HL-60 (cell line): ENCODE results near the gene SLC6A8.

Experiments used
- DNase-seq, 2 experiments: peaks; one replicate each; pipeline ENCODE4 v3.0.0-alpha.2; 2010 to 2020; ENCODE audit warnings: low read depth in 1 of 2, low spot score in 1 of 2
- H3K27ac ChIP-seq: fragments of 250-450 bp; sonication (Bioruptor Pico); replicated peaks from 2 replicates; pipeline ENCODE4 v1.5.1; 2020; ENCODE audit warnings: mild to moderate bottlenecking, moderate library complexity
- H3K27me3 ChIP-seq: fragments of 250-450 bp; sonication (Bioruptor Pico); 2 replicates; pipeline ENCODE4 v1.5.1; 2021; ENCODE audit warnings: mild to moderate bottlenecking, moderate library complexity; ENCODE audit not compliant: insufficient read depth, poor library complexity, severe bottlenecking
- H3K4me3 ChIP-seq: replicated peaks from 2 replicates; pipeline ENCODE4 v1.5.1; 2011; ENCODE audit warnings: mild to moderate bottlenecking, control low read depth, low read length; ENCODE audit not compliant: insufficient read depth
- GABPA ChIP-seq: IDR thresholded peaks from 2 replicates; pipeline ENCODE4 v1.6.1; 2012; ENCODE audit warnings: low read depth
- POLR2AphosphoS5 ChIP-seq: IDR thresholded peaks from 2 replicates; pipeline ENCODE4 v1.6.1; 2012; ENCODE audit warnings: low read depth
- SPI1 ChIP-seq: IDR thresholded peaks from 2 replicates; pipeline ENCODE4 v1.6.1; 2012; ENCODE audit warnings: low read depth, mild to moderate bottlenecking, borderline replicate concordance
- TF ChIP-seq, protein P1 (sequence below): IDR thresholded peaks from 2 replicates; pipeline ENCODE4 v1.6.1; 2012; ENCODE audit warnings: low read depth; ENCODE audit not compliant: insufficient replicate concordance
- TF ChIP-seq, protein P2 (sequence below): IDR thresholded peaks from one replicate; pipeline ENCODE4 v1.5.1; 2011; ENCODE audit warnings: low read length, control low read depth, inconsistent platforms; ENCODE audit not compliant: insufficient read depth

Gene SLC6A8

GRCh38 chrX:153672531-153673427 is 14.9 kb upstream of the SLC6A8 start:
- no peak overlapping the region for H3K4me3 ChIP-seq
- H3K27me3 ChIP-seq = peaks cover 5% of the 10 kb centered on the region
- TF ChIP-seq GABPA (no peak), POLR2AphosphoS5 (no peak), SPI1 (no peak)
- TF ChIP-seq, protein P1, sequence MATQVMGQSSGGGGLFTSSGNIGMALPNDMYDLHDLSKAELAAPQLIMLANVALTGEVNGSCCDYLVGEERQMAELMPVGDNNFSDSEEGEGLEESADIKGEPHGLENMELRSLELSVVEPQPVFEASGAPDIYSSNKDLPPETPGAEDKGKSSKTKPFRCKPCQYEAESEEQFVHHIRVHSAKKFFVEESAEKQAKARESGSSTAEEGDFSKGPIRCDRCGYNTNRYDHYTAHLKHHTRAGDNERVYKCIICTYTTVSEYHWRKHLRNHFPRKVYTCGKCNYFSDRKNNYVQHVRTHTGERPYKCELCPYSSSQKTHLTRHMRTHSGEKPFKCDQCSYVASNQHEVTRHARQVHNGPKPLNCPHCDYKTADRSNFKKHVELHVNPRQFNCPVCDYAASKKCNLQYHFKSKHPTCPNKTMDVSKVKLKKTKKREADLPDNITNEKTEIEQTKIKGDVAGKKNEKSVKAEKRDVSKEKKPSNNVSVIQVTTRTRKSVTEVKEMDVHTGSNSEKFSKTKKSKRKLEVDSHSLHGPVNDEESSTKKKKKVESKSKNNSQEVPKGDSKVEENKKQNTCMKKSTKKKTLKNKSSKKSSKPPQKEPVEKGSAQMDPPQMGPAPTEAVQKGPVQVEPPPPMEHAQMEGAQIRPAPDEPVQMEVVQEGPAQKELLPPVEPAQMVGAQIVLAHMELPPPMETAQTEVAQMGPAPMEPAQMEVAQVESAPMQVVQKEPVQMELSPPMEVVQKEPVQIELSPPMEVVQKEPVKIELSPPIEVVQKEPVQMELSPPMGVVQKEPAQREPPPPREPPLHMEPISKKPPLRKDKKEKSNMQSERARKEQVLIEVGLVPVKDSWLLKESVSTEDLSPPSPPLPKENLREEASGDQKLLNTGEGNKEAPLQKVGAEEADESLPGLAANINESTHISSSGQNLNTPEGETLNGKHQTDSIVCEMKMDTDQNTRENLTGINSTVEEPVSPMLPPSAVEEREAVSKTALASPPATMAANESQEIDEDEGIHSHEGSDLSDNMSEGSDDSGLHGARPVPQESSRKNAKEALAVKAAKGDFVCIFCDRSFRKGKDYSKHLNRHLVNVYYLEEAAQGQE = no peak
- TF ChIP-seq, protein P2, sequence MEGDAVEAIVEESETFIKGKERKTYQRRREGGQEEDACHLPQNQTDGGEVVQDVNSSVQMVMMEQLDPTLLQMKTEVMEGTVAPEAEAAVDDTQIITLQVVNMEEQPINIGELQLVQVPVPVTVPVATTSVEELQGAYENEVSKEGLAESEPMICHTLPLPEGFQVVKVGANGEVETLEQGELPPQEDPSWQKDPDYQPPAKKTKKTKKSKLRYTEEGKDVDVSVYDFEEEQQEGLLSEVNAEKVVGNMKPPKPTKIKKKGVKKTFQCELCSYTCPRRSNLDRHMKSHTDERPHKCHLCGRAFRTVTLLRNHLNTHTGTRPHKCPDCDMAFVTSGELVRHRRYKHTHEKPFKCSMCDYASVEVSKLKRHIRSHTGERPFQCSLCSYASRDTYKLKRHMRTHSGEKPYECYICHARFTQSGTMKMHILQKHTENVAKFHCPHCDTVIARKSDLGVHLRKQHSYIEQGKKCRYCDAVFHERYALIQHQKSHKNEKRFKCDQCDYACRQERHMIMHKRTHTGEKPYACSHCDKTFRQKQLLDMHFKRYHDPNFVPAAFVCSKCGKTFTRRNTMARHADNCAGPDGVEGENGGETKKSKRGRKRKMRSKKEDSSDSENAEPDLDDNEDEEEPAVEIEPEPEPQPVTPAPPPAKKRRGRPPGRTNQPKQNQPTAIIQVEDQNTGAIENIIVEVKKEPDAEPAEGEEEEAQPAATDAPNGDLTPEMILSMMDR = no peak
- no peak for DNase-seq
- H3K27ac ChIP-seq = no peak overlapping the region

GRCh38 chrX:153673428-153674218 is 14.1 kb upstream of the SLC6A8 start, which contains the start of gene PNCK:
TSS of gene PNCK (minus strand) at chrX:153673813. CDS start at chrX:153673076, 737 bp downstream.
- peaks cover 5% of the 10 kb centered on the region for H3K27me3 ChIP-seq
- no peak within 1 kb of the TSS for H3K4me3 ChIP-seq
- no peak for DNase-seq
- H3K27ac ChIP-seq = no peak within 1 kb of the TSS
- no peak for TF ChIP-seq GABPA
- TF ChIP-seq SPI1 = no peak
- TF ChIP-seq, protein P1 = no peak
- TF ChIP-seq, protein P2 = no peak
- no peak for TF ChIP-seq POLR2AphosphoS5

DNA sequence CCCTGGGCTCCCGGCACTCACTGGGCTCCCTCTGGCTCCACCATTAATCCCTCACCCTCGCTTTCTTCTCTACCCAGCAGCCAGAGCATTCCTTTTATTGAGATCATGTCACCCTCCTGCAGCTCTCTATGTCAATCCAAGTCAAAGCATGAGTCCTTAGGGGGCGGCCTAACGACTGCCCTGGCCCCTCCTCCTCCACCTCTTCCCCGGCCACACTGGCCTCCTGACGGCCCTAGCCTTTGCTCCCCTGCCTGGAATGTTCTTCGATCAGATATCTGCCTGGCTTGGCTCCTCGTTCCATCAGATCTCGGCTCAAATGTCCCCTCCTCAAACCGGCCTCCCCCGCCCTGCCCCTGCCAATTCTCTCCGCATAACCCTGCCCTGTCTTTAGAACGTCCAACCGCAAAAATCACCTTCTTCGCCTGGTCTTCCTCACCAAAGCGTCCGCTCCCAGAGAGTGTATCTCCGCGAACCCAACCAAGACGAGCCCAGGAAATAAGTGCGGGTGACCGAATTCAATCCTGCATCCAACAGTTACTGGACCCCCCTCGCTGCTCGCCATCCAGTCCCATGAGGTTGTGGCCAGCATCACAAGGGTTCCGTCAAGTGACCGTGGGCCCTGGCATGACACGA is 13.4 kb upstream of the SLC6A8 start:
- peaks cover 5% of the 10 kb centered on the region for H3K27me3 ChIP-seq
- H3K27ac ChIP-seq = no peak overlapping the region
- DNase-seq = no peak
- TF ChIP-seq, protein P2 = no peak
- TF ChIP-seq GABPA (no peak), POLR2AphosphoS5 (no peak), SPI1 (no peak)
- TF ChIP-seq, protein P1 = no peak
- no peak overlapping the region for H3K4me3 ChIP-seq
